GM21528 (cell line): ENCODE results near the gene GRN.
A peak's percentile ranks its signal among the peaks of the same experiment; 100 is the strongest.

Source experiments
- ATAC-seq: cut with Tn5 transposase; IDR thresholded peaks from one replicate; pipeline ENCODE4 v1.9.1; 2021; ENCODE audit warnings: mild to moderate bottlenecking, moderate library complexity; ENCODE audit not compliant: unreplicated experiment, low FRiP score

The GRN gene

DNA sequence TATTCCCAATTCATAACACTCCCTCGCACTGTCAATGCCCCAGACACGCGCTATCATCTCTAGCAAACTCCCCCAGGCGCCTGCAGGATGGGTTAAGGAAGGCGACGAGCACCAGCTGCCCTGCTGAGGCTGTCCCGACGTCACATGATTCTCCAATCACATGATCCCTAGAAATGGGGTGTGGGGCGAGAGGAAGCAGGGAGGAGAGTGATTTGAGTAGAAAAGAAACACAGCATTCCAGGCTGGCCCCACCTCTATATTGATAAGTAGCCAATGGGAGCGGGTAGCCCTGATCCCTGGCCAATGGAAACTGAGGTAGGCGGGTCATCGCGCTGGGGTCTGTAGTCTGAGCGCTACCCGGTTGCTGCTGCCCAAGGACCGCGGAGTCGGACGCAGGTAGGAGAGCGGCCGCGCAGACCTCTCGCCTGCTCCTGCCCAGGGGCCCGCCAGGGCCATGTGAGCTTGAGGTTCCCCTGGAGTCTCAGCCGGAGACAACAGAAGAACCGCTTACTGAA, at the start of gene GRN:
TSS of gene GRN (plus strand) at position 364 of the 515 bp plus-strand sequence. CDS start 3,863 bp downstream, outside the sequence.
- ATAC-seq: peak; percentile 44

DNA sequence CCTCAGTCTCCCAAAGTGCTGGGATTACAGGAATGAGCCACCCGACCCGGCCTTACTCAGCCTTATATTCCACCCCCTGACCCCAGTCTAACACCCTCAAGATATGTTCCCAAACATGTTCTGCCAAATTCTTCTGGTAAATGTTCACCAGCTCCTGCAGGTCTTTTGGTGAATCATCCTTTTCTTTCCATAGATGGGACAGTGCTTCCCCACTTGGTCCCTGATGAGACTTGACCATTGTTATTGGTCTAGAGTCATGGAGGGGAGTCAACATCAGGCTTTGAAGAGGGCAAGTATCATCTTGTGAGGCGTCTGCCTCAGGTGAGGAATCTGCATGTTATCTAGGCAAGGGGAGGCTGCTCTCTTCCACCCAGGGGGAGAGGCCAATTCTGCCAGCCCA, 47.1 kb upstream of the GRN start:
- ATAC-seq: no peak

DNA sequence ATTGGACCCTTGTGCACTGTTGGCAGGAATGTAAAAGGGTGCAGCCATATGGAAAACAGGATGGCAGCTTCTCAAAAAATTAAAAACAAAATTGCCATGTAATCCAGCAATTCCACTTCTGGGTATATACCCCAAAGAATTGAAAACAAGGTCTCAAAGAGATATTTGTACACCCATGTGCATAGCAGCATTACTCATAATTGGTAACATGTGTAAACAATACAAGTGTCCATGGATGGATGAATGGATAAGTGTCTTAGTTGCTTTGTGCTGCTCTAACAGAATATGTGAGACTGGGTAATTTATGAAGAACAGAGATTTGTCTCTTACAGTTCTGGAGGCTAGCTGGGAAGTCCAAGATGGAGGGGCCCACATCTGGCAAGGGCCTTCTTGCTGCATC, 40.5 kb upstream of the GRN start:
- ATAC-seq: no peak

DNA sequence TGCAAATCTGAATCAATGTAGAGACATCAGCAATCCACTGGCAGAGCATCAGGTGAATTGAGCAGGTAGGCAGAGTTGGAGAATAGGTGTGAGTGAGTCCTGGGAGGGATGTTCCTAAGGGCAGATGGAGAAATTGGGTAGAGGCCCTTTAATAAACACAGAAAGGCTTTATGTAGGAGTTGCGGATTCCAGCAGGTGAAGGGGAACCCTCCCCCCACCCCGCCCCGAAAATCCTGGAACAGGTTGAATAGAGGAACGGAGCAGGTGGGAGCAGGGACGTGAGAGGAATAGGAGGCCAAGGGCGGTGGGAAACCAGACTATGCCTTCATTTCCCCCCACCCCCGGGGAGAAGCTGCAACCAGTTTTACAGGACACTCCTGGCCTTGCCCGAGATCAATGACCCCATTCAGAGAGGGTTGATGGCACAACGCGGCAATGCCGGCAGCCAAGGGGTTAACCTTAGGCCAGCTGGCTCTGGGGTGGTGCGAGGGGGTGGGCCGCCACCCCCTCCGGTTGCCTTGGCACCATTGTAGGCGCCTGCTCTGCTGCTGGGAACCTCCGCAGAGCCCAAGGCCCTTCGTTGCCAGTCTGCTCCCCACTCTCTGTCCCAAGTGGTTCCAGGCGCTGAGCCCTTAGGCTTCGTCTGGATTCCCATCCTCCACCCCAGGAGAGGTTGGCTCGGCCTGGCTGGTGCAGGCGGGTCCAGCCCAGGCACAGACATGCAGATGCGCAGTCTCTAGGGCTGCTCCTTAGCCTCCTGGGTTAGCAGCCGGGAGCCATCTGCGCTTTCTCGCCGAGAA, 37.5 kb upstream of the GRN start:
- ATAC-seq: no peak

DNA sequence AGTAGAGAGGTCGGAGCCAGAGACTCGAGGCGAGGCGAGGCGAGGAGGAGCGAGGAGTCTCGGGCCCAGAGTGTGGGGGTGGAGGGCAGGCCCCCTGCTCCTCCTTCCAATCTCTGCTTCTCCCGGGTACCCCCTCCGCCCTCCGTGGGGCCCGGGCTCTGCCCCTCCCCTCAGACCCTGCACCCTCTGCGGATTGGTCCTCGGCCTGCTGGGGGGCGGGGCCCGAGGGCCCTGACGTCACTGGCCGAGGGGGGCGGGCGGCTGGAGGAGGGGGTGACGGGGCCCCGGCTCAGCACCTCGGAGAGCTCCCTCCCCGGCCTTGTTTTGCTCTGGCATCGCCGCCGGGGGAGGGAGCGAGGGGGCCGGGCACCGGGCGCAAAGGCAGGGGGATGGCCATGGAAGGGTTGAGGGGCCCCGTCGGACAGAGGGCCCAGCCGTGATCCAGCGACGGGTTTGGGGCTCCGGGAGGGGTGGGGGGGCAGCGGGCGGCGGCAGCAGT, 36.7 kb upstream of the GRN start, which contains the start of gene RUNDC3A:
TSS of gene RUNDC3A (plus strand) at position 282 of the 499 bp plus-strand sequence. CDS start 232 bp downstream, outside the sequence.
- ATAC-seq: no peak

DNA sequence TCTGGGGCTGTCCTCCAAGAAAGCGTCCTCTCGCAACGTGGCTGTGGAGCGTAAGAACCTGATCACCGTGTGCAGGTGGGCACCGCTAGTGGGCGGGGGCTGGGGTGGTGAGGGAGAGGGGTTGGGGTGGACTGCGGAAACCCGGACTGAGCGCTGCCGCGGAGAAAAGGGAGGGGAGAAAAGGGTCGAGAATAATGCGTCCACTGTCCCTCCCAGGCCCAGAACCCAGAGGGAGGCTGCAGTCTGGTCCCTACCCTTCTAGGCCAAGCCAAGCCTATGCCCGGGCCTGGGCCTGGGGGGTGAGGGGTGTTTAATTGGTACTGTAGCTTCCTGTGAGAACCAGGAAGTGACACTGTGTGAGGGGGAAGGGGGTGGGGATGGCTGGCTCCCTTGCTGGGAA, 36.2 kb upstream of the GRN start:
- ATAC-seq: no peak

DNA sequence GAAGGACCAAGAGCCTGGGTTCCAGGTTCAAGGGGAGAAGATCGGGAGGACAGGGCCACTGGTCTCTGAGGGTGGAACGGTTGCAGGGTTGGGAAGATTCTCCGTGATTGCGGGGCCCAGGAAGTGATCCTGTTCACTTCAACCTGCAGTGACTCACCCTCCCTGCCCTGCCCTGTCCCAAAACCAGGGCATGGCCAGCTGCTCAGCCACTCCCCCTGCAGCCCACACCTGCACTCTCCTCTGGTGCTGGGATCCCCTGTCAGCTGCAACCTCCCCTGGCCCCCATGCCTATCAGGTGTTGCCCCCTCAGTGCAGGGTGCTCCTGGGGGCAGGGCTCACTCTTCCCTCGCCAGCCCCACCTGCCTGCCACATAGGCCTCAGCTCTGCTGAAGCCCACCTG, 35.6 kb upstream of the GRN start:
- no peak for ATAC-seq

DNA sequence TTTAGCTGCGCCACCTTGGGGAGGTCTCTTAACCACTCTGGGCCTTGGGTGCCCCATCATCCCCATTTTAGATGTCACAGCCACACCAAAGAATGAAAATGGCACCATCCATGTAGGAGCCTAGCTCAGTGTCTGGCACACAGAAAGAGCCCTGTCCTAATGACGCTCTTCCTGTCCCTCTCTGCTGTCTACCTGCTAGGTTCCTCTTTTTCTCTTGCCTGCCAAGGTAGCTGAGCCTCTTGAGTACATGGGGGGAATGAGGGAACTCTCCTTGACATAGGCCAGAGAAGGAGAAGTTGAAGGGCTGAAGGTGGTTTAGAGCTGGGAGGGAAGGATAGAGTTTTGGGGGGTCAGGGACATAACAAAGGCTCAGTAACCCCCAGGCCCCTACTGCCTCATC, 34.9 kb upstream of the GRN start:
- ATAC-seq: no peak

DNA sequence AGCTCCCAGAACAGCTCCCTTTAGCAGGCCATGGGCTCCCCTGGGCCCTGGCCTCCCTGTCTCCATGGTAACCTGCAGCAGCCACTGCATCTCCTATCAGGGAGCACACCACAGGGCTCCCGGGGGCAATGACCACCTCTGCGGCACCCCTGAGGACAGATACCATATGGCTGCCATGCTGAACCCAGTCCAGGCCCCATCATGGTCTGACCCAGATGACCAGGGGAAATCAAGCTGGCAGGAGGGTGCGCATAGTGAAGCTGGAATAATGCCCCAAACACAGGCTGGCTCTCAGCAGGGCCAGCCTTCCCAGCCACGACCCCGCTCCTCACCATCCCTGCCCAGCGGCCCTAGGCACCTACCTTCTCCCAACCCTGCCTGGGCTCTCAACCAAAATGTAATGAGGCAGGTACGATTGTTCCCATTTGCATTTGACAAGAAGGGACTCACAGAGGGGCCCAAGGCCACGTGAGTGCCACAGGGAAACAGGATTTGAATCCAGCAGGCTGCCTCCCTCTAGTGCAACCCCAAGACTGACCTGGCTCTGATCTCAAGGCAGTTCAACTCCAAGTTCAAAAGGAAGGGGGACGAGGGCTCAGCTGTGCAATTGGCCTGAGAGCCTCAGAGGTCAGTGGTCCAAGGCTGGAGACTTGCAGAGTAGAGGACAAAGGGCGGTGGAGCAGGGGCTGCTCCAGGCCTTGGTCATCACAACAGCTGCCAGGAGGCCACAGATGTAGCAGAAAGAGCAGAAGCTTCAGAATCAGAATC, 34.3 kb upstream of the GRN start:
- ATAC-seq: no peak

DNA sequence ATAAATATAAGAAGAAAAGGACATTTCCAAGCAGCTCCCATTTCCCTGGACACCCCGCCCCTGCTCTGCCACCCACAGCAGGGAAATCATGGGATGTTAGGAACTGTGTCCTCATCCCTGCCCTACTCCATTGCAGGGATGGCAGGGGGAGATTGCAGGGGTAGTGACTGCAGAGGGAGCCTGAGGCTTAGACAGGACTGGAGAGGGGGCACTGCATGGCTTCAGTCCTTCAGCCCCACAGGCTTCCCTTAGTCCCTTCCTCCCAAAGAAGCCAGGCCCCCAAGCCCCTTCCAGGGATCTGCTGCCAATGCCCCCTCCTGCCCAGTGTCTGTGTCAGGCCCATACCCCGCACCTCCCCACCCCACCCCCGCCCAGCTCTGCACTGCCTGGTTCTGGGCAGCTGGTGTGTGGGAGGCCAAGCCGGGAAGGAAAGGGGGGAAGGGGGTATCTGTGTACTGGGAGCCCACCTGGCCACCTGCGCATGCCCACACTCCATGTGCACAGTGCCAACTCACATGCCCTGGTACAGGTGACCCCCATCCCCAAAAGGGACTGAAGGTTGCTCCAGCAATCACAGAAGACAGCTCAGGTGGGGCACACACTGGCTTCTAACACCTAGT, 33.4 kb upstream of the GRN start:
- ATAC-seq: no peak

DNA sequence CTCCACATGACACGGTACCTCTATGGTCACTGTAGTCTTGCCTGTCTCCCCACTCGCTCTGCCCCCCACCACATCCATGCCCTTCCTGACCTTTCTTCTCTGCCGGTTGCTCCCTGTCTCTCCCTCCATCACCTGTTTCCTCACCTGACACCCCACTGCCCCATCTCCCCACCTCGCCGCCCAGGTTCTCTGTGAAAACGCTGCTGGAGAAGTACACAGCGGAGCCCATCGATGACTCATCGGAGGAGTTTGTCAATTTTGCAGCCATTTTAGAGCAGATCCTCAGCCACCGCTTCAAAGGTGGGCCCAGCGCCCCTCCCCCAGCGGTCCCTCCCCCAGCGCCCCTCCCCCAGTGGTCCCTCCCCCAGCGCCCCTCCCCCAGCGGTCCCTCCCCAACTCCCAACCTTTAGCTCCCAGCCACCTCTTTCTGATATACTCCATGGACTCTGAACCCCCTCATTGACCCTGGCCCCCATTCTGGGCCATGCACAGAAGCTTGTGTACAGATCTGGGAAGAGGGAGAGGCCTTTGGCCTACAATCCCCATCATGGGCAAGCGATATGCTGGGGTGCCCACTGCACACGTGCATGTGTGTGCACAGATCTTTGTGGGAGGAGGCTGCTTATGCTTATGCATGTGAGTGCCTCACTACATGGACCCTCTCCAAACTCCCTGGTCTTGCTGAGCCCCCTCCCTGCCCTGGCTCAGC, 32.6 kb upstream of the GRN start:
- no peak for ATAC-seq

DNA sequence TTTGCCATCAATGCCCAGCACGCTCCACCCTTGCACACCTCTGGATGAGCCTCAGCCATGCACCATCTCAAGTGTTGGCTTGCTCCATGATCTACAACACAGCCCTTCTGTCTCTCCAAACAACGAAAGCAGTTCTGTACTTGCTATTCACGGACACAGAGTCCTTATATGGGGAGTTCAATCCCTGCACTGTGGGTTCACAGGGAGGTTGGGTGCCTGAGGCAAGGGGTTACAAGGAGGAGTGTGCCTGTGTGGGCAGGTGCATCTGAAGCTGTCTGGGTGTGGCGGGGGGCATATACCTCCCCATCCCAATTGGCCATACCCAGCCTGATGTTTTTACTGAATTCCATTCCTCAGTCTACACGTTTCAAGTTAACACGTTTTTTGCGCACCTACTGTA, 31.1 kb upstream of the GRN start:
- ATAC-seq: no peak

DNA sequence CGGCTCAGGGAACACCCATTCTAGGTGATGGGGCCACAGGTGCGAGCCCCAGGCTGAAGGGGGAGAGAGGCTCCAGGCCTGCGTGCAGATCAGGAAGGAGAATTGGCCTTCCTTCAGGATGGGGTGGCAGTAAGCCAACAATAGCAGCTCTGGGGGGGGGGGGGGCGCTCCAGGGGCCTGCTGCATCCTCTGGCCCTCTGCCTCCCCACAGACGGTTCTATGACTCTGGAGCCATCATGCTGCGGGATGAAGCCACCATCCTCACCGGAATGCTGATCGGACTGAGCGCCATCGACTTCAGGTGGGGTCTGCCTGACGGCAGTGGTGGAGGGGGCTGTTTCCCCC, 30.6 kb upstream of the GRN start:
- no peak for ATAC-seq

DNA sequence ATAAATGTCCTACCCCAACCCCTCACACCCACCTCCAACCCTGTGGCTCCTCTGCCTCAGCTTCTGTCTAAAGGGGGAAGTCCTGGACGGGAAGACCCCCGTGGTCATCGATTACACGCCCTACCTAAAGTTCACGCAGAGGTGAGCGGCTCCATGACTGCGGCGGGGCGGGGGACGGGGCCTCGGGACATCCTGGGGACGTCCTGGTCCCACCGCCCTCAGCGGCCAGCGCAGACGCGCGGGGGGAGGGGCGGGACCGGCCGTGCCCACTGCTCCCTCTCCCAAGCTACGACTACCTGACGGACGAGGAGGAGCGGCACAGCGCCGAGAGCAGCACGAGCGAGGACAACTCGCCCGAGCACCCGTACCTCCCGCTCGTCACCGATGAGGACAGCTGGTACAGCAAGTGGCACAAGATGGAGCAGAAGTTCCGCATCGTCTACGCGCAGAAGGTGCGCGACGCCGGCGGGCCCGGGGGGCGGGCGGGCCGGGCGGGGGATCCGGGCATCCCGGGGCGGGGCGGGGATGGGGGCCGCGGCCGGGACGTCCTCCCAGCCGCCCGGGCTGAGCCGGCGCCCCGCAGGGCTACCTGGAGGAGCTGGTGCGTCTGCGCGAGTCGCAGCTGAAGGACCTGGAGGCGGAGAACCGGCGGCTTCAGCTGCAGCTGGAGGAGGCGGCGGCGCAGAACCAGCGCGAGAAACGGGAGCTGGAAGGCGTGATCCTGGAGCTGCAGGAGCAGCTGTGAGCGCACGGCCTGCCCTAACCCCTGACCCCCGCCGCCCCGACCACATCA, 30.0 kb upstream of the GRN start:
- no peak for ATAC-seq

DNA sequence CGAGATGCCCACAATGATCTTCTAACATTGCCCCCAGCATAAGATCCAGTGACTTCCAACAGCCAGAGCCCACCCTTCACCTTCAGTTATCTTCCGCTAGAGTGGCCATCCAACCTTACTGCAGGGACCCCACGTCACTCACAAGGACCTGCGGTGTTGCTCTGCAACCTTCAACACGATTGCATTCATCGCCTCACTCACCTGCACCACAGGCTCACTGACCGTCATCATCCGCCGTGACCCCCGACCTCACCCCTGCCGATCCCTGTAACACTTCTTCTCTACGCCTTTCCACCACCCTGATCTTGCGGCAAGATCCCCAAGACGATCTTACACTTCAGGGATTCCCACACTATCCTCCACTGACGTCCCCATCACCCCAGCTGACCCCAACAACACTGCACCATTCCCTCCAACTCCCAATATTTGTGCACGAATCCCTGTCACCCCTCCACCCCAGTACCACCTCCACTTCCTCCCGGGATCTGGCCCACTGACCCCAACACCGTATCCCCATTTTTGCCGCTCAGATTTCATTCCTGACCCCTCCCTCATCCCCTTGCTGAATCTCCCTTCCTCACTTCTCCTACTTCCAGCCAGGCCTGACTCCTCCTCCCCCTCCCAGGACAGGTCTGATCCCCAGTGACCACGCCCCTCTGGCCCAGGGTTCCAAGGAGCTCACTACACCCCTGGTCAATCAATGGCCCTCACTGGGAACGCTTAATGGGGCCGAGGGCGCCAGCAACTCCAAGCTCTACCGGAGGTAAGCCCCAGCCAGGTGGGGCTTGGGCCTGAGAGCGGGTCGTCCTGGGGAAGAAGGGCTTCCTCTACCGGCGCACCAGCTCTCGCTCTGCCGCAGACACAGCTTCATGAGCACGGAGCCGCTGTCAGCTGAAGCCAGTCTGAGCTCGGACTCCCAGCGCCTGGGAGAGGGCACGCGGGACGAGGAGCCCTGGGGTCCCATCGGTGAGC, 29.1 kb upstream of the GRN start:
- ATAC-seq: no peak

DNA sequence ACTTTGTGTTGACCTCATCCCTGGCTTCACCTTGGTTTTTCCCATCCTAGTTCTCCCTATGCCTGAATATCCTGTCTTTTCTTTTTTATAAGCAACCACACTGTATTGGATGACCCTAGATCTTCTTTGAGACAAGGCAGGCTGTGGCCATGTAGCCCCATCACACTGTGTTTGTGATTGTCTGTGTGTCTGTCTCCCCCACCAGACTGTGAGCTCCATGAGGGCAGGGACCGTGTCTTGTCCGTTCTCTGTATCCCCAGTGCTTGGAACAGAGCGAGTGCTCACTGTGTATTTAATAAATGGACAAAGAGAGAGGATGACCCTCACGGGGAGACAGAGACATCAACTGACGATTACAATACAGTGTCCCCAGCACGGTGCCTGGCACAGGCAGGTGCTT, 27.6 kb upstream of the GRN start:
- no peak for ATAC-seq

DNA sequence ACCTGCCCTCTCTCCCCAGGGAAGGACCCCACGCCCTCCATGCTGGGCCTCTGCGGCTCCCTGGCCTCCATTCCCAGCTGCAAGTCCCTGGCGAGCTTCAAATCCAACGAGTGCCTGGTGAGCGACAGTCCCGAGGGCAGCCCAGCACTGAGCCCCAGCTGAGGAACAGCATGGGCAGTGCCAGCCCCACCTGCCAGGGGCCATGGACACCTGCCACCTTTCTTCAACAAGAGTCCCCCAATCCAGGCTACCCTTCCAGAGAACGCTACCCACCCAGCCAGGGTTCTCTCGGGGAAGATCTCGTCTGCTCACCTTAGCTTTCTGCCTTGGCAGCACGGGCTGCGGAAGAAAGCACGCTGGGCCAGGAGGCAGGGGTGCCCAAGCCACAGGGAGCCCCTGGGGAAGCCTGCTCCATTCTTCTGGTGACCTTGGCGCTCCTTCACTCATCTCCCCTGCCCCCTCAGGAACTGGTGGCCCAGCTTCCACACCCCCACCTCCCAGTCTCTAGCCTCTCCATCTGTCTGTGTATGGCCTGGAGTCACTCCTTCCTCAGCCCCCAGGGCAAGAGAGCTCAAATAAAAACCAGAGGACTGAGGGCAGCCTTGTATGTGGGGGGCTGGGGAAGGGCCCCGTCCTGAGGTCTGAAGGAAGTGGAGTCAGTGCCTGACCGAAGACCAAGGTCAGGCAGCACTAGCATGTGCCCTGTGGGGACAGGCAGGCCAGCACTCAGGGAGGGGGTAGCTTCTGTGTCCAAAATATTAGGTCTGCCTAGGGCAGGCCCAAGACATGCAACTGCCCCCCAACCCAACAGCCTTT, 26.8 kb upstream of the GRN start:
- no peak for ATAC-seq

DNA sequence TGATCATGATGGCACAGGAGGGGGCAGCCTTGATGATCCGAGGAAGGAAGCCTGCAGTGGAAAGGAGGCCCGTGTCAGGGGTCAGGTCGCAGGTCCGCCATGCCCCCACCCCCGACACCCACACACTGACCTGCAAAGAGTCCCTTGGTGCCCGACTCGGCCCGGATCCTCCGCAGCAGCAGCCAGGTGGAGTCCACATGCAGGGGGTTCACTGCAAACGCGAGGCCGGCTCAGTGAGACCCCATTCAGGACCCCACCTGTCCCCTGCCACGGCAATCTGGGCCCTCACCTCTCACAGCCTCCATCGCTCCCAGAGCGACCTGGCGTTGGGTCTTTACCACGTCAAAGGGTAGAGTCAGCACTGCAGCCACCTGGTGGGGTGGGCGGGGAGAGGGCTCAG, 25.0 kb upstream of the GRN start:
- no peak for ATAC-seq
